ENCODE data around the gene TAC3. TPM values are rescaled to one million over a fixed set of nuclear protein-coding genes. Genes with fewer than 3 reads are reported as not detected.

TAC3 gene
- total and polyA plus RNA-seq, 2 of the 4 experiments (the other 2 are of a cell fraction) = 0.94 TPM; not detected in 1

- H4K8ac ChIP-seq (ENCODE audit: low read depth in 2 of 2, low read length in 2 of 2) = no peak overlapping the region
- no peaks in the 10 kb centered on the region; the same call in 1 of the 2 replicates for H3K9me1 ChIP-seq (ENCODE audit: insufficient read depth, low read length)
- no peak overlapping the region for H2AK5ac ChIP-seq (ENCODE audit: low read depth, low read length)
- peak overlapping the region; percentile 50 for H2AFZ ChIP-seq (replicated peaks; ENCODE audit: low read length, poor library complexity)
- H3K36me3 ChIP-seq (ENCODE audit: control insufficient read depth, insufficient read depth, low read length) = no peaks in the 10 kb centered on the region
- ChIA-PET CTCF (no interaction called here), POLR2A (ENCODE audit: unreplicated experiment) (interaction anchor here (0.6 kb wide), 1 partner anchor 39 kb away, joined by 3 read pairs; no protein-coding TSS in a partner anchor)
- H4K91ac ChIP-seq (ENCODE audit: insufficient read depth, low read depth, low read length) = no peak overlapping the region
- peak overlapping the region; percentile 48; the same call in 1 of the 2 replicates for H3K23ac ChIP-seq (ENCODE audit: low read depth, low read length)
- DNase-seq = peak; percentile 43
- H3K4me3 ChIP-seq (ENCODE audit: insufficient read depth, low read depth, low read length) = no peak overlapping the region
- dilution Hi-C loops (cut with HindIII; ENCODE audit: low sequenced_read_pairs, unreplicated experiment) = no loop called here
- no TSS peak for BruUV-seq (replicated peaks)
- no peak overlapping the region for H2BK120ac ChIP-seq (ENCODE audit: low read depth, low read length)
- H4K20me1 ChIP-seq (ENCODE audit: insufficient read depth, low read length) = peaks cover 10% of the 10 kb centered on the region; the same call in 1 of the 2 replicates
- no peak overlapping the region for H3K27ac ChIP-seq (ENCODE audit: insufficient read depth, low read length)
- peaks cover 25% of the 10 kb centered on the region for H3K27me3 ChIP-seq (ENCODE audit: control insufficient read depth, insufficient read depth, low read length)
- in situ Hi-C loops (cut with MboI; ENCODE audit: low sequenced_read_pairs) = no loop called here
- H3K18ac ChIP-seq (ENCODE audit: low read depth, low read length) = no peak overlapping the region
- H2AK9ac ChIP-seq (replicated peaks; ENCODE audit: low read depth, low read length, poor library complexity) = peak overlapping the region; percentile 63
- H2BK20ac ChIP-seq (ENCODE audit: low read depth, low read length) = no peak overlapping the region
- H3K4me2 ChIP-seq (ENCODE audit: low read depth, low read length) = peak overlapping the region; percentile 10; the same call in 1 of the 2 replicates
- H3K4me1 ChIP-seq (ENCODE audit: control insufficient read depth, insufficient read depth, low read length) = peaks cover 3% of the 10 kb centered on the region; the same call in 1 of the 2 replicates
- WGBS, 2 experiments (ENCODE audit: extremely low coverage in 2 of 2, insufficient read length in 1 of 2) = no CpG with 5 or more reads among the region's 1 CpG
- no peak overlapping the region for H3K56ac ChIP-seq (ENCODE audit: extremely low read depth, insufficient read depth, low read length)
- no peak for TF ChIP-seq RFX5 (IDR thresholded peaks at IDR 0.05; ENCODE audit: low read depth, low read length)
- TF ChIP-seq BHLHE40 (IDR thresholded peaks at IDR 0.05; ENCODE audit: low read depth, low read length) = no peak
- no peak for TF ChIP-seq MAZ (IDR thresholded peaks at IDR 0.05; ENCODE audit: borderline replicate concordance, low read depth, low read length)
- TF ChIP-seq CTCF (conservative IDR thresholded peaks at IDR 0.05; ENCODE audit: low read depth, low read length) = no peak
- no peak for TF ChIP-seq FOS (IDR thresholded peaks at IDR 0.05; ENCODE audit: low read depth, low read length)
- TF ChIP-seq NFE2L2 (IDR thresholded peaks at IDR 0.05; ENCODE audit: low read depth, low read length) = no peak
- TF ChIP-seq POLR2A (IDR thresholded peaks at IDR 0.05; ENCODE audit: low read depth, low read length) = no peak
- TF ChIP-seq, protein P1, sequence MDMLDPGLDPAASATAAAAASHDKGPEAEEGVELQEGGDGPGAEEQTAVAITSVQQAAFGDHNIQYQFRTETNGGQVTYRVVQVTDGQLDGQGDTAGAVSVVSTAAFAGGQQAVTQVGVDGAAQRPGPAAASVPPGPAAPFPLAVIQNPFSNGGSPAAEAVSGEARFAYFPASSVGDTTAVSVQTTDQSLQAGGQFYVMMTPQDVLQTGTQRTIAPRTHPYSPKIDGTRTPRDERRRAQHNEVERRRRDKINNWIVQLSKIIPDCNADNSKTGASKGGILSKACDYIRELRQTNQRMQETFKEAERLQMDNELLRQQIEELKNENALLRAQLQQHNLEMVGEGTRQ (IDR thresholded peaks at IDR 0.05; ENCODE audit: low read depth, low read length) = no peak
- H3K9me3 ChIP-seq (ENCODE audit: control insufficient read depth, insufficient read depth, low read length) = no peaks in the 10 kb centered on the region
- no peak overlapping the region for H3K4ac ChIP-seq (ENCODE audit: low read depth, low read length)
- peak; percentile 36 for ATAC-seq (ENCODE audit: low read depth)
- no peak overlapping the region for H2BK15ac ChIP-seq (ENCODE audit: low read depth, low read length)
- H2BK5ac ChIP-seq (ENCODE audit: low read depth, low read length, poor library complexity, severe bottlenecking) = no peak overlapping the region
- H3K14ac ChIP-seq (replicated peaks; ENCODE audit: low read depth, low read length) = 0 out of 2 replicates have a peak overlapping the region, but pooled peaks have one; percentile 50
- H3K79me1 ChIP-seq (ENCODE audit: low read depth in 1 of 2, low read length in 2 of 2) = no peaks in the 10 kb centered on the region
- intact Hi-C loops (cut with micrococcal nuclease) = no loop called here
- no peak overlapping the region for H3K9ac ChIP-seq (ENCODE audit: low read depth, low read length)
- no peak overlapping the region for H4K5ac ChIP-seq (ENCODE audit: low read depth, low read length)
Measured at GRCh38 chr12:57047981-57048380, 31.7 kb upstream of the TAC3 start.
